ENCODE measurements around the gene DSG2. TPM values are rescaled to one million over a fixed set of nuclear protein-coding genes. Genes with fewer than 3 reads are reported as not detected.
"Not testable (repeated sequence)": the region's sequence is repeated elsewhere in the genome, so short reads cannot be mapped to it uniquely, and the experiment has no call there.

Gene DSG2
- total RNA-seq: 10.9 TPM

- DNase-seq (ENCODE audit: low spot score) (peak; percentile 90), ATAC-seq (peak; percentile 93)
Measured at GRCh38 chr18:31497836-31498573, at the start of gene DSG2. TSS of gene DSG2 (plus strand) at chr18:31498177. CDS start at chr18:31498252, 75 bp downstream.

DNA sequence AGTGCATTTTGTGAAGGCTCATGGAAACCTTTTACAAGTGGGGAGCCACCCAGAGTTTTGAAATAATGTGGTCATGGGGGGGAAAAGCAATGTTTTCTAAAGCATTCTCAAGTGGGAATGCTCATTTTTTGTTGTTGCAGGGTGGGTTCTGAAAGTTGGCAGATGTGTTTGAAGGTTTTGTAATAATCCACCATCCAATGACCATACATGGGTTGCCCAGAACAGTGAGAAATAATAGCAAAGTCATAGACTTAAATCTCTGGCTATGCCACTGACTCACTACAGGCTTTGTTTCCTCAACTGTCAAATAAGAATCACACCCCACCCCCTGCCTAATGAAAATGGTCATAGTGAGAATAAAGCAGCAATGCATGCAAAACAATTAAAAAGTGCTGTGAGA is 47.6 kb upstream of the DSG2 start:
- no peak for DNase-seq (ENCODE audit: low spot score)
- no peak for ATAC-seq

GRCh38 chr18:31451625-31452024 is 46.4 kb upstream of the DSG2 start:
- no peak for DNase-seq (ENCODE audit: low spot score)
- ATAC-seq: no peak

DNA sequence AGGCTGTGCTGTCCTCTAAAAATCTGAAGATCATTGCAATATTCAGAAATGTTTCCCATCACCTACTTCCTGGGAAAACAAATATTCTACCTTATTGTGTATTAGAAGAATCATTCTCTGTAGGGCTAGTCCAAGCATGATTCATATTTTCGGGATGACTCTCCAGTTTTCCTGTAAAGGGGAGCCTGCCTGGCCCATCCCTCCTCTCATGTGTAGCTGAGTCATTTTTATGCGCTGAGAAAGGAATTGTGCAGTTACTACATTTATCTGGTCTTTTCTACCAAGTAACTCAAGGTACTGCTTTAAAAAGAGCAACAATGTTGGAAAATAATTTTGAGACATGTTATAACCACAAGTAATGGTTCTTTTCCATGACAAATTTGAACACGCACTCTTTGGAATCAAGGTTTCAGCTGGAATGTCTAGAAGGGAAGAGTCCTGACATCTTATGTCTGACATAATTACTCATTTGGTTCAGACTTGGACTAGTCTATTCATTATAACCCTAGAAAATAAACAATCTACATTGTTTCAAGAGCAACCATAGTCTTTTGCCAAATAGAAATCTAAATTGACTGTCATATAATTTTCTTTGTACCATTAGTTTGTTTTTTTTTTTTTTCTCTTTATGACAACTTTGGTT is 43.8 kb upstream of the DSG2 start:
- ATAC-seq: no peak
- DNase-seq (ENCODE audit: low spot score): no peak

DNA sequence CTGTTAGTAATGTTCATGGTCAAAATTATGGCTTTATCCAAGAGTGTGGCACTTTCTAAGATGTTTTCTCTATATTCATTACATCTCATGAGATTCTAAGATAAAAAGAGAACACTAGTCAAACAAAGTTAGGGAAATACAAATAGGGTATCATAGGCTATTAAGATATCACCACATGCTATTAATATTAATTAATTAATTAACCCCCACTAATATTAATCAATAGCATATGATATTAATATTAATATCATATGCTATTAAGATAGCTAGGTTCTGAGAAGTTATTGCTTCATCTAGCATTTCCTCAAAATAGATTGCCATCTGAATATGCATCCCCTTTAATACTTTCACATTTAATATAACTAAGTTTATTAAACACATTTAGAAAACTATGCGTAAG is 28.3 kb upstream of the DSG2 start:
- ATAC-seq (no peak), DNase-seq (ENCODE audit: low spot score) (no peak)

DNA sequence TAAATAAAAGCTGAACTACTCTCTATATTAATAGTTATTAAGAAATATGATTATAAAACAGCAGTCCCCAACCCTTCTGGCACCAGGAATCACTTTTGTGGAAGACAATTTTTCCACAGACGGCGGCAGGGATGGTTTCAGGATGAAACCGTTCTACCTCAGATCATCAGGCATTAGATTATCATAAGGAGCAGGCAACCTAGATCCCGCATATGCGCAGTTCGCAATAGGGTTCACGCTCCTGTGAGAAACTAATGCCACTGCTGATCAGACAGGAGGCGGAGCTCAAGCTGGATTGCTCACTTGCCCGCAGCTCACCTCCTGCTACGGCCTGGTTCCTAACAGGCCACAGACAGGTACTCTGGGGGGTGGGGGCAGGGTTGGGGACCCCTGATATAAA is 19.3 kb upstream of the DSG2 start:
- no peak for ATAC-seq
- DNase-seq (ENCODE audit: low spot score): no peak

GRCh38 chr18:31482051-31482450 is 15.9 kb upstream of the DSG2 start:
- no peak for ATAC-seq

DNA sequence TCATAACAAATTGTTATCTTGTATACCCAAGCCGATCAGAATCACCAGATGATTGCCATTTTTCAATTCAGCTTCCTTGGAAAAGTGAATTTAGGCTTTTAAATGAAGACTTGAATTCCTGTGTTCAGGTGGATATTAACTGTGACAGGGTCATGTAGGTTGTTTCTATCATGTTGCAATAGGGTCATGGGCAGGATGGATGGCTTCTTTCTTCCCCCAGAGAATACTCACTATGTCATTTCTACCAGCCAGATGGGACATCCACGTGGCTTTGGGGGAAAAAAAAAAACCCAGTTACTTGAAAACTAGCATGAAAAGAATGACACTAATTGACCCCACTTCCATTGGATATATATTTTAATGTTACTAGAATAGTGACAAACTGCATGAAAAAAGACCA is 14.6 kb upstream of the DSG2 start:
- no peak for DNase-seq (ENCODE audit: low spot score)
- ATAC-seq: no peak

More at GRCh38 chr18:31482051-31482450, 15.9 kb upstream of the DSG2 start:
- DNase-seq (ENCODE audit: low spot score): no peak

DNA sequence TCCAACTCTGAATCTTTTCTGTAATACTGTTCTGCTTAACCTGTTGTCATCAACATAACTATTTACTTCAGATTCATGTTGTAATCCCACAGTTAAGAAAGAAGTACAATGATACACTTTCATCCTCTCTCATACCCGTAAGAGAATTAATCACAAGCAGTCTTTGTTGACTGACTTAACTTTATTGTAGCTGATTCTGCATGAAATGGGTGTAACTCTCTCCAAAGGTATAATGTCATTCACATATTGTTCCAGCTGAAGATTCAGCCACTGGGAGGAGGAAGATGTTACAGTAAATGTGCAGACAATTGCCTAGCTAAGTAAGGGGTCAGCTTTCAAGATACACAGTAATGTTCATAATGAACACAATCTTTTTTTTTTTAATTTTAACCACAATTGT is 13.5 kb upstream of the DSG2 start:
- ATAC-seq (no peak), DNase-seq (ENCODE audit: low spot score) (no peak)

DNA sequence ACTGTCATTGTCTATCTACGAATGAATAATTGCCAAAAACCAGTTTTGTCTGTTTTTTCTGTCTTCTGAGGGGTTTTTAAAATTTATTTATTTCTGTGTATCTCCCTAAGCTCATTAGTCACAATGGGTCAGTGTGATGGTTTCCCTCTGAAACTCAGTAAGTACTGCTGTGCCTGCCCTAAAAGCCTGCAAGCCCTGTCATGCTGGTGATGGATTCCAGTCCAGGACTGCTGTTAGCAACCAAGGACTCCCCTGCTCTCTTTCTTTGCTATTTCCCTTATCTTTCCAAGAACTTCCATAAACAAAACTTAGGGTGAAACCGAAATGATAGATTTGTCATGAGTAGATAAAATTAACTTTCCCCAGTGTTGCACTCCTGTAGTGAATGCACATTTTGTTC is 11.8 kb upstream of the DSG2 start:
- no peak for ATAC-seq
- DNase-seq (ENCODE audit: low spot score): no peak

DNA sequence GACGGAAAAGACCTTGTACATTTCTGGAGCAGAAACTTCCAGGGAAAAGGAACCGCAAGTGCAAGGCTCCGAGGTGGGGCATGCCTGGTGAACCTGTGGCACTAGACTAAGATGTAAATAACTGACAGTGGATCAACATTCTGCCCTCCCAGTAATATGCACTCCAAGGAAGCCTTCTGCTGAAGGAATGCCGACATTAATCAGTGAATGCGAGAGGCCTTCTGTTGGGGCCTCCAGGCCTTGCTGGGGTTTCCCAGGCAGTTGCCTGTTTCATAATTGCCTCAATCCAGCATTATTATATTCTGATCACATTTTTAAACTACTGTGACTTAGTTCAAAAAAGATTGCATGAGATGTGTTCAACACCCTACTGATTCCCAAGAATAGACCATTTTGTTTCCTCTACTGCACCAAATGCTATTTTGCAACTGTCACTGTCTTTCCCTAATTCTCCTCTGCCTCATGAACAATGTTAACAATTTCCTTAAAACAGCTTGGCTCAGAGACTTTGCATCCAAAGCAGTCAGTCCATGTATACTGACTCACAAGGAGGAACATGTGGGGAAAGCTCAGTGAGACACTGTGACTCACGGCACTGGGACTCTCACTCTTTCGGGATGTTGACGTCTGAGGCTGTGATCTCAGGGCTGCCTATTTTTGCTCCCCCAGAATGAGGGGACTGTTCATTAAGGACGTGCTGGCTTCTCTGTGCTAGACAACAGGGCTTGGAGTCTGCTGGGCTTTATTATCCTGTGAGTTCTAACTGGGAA is 10.5 kb upstream of the DSG2 start:
- no peak for DNase-seq (ENCODE audit: low spot score)
- ATAC-seq: no peak

- DNase-seq (ENCODE audit: low spot score) (no peak), ATAC-seq (no peak)
Measured at GRCh38 chr18:31489311-31489710, 8.7 kb upstream of the DSG2 start.

- DNase-seq (ENCODE audit: low spot score) (no peak), ATAC-seq (no peak)
Measured at GRCh38 chr18:31490387-31490786, 7.6 kb upstream of the DSG2 start.

GRCh38 chr18:31490833-31491232 is 7.1 kb upstream of the DSG2 start:
- DNase-seq (ENCODE audit: low spot score): no peak
- no peak for ATAC-seq

DNA sequence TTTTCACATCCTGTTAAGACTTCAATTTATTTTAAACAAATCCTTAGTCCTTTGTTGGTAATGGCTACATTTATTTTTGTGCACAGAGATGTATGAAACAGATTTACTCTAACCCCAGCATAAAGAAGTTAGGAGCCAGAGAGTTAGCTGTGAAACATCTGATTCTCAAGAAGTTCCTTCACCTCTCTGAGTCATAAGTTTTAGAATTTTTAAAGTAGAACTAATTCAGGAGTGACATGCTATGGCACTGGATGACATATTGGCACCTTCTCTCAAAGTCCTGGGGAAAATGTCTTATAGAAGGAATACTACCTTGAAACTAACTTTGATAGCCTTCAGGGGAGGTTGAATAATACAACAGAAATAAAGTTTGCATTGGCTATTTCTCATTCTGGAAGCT is 6.4 kb upstream of the DSG2 start:
- ATAC-seq: no peak
- no peak for DNase-seq (ENCODE audit: low spot score)

- ATAC-seq (no peak), DNase-seq (ENCODE audit: low spot score) (no peak)
Measured at GRCh38 chr18:31492671-31493070, 5.3 kb upstream of the DSG2 start.

GRCh38 chr18:31493171-31493570 is 4.8 kb upstream of the DSG2 start:
- ATAC-seq: no peak

DNA sequence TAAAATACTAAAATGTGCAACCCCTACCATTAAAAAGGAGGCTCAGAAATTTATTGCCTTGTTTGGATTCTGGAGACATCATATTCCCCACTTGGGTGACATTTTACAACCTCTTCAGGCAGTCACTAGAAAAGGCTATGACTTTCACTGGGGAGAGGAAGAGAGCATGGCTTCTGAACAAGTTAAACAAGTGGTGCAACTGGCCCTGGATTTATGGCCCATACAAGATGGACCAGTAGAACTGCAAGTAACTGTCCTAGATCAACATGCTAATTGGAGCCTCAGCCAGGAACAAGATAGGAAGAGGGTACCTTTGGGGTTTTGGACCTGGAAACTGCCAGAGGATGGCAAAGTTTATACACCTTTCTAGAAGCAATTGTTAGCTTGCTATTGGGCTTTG is 4.0 kb upstream of the DSG2 start:
- DNase-seq (ENCODE audit: low spot score) (no peak), ATAC-seq (no peak)

More at GRCh38 chr18:31493171-31493570, 4.8 kb upstream of the DSG2 start:
- DNase-seq (ENCODE audit: low spot score): no peak

DNA sequence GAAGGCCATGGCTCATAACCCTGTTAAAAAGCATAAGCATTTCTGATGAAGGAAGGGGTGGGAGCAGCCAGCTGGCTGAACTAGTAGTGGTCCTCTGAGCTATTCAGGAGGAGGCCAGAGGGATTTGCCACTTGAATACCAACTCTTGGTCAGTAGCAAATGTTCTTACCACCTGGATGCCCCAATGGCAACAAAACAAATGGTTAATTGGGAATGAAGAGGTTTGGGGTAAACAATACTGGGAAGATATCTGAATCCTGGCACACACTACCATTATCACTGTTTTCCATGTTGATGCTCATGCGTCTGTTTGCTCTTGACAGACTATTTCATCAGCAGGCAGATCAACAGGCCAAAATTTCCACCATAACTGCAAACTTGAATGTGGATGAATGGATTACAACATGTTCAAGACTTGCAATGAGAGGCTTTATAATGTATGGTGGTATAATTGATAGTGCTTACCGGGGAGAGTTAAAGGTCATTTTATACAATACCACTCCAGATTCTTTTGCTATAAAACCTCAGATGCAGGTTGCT is 3.2 kb upstream of the DSG2 start:
- not testable (repeated sequence) for DNase-seq (ENCODE audit: low spot score); ATAC-seq

- no peak for DNase-seq (ENCODE audit: low spot score)
- peak; percentile 67 for ATAC-seq
Measured at GRCh38 chr18:31497404-31497835, 557 bp upstream of the DSG2 start.

Measured in left lobe of liver (tissue), 2 donors.